ENCODE measurements around the gene SELENOF.
A peak's percentile ranks its signal among the peaks of the same experiment; 100 is the strongest.
"Not testable (repeated sequence)": the region's sequence is repeated elsewhere in the genome, so short reads cannot be mapped to it uniquely, and the experiment has no call there.

The SELENOF gene

DNA sequence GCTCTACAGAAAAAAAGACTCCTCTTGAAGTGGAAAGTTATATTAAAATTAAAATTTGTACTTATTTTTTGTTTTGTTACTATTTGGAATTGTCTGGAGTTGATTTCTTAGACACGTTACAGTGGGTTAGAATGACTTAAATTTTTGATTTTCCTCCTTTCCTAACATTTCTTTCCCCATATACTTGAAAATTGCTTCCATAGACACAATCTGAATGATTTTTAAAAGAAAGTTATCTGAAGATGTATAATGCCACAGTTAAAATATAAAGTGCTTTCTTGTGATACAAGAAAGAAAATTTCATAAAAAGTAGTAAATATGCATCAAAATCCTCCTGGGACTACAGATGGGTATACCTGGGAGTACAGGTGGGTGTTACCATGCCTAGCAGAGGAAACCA lies 2.8 kb upstream of the SELENOF start:
- DNase-seq (ENCODE audit: low read depth in 1 of 2, low spot score in 1 of 2) = no peak

DNA sequence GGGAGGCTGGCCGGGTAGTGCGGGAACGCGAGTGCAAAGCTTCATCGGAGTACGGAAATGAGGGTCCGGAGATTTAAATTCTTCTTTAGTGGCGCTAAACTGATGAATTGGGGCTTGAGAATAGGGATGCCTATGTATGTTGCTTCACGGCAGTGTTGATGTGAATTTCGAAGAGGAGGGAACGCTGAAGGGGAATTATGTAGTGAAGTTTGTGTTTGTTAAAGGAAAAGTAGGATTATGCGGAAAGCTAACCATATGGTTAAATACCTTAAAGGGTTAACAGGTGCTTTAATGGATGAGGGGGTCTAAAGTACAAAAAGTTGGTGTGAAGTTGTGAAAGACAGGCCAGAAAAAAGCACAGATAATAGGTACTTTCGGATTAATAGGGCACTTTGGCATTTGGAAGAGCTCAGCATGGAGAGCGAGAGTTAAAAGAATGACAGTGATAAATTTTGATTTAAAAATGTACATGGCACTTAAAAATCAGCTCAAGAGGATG lies 1.9 kb upstream of the SELENOF start:
- no peak for DNase-seq (ENCODE audit: low read depth in 1 of 2, low spot score in 1 of 2)

DNA sequence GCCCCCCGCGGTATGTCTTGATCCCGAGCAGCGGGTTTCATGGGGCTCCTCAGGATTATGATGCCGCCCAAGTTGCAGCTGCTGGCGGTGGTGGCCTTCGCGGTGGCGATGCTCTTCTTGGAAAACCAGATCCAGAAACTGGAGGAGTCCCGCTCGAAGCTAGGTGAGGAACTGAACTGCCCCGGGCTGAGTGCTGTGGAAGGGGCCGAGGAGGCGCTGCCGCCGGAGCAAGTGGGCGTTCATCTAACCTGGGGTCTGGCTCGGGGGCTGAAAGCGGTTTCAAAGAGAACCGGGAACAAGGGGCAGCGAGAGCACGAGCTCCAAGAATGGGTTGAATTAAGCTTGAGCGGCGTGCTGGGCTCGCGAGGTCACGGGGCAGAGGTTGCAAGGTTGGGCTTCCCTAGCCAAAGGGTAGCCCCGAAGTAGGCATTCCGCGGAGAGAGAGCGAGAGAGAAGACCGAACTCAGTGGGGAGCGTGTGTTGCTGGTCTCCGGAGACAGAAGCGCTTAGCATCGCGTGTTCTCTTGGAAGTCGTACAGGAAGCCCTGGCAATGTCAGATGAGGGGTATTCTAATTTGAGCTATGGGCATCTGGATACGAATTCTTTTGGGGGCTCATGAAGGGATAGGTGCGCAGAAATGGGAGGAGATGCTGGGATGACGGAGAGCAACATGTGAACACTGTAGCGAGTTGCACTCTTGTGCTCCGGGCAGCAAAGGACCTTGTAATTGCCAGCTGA lies 1.2 kb upstream of the SELENOF start:
- DNase-seq (ENCODE audit: low read depth in 1 of 2, low spot score in 1 of 2) = peak in 1 of 2 donors; percentile 46

- no peak for DNase-seq (ENCODE audit: low read depth in 1 of 2, low spot score in 1 of 2)
These were observed 673 bp upstream of the SELENOF start, which contains the start of gene HS2ST1 for GRCh38 chr1:86914601-86914997. TSS of gene HS2ST1 (plus strand) at chr1:86914635.

GRCh38 chr1:86913399-86913895 lies 479 bp downstream of the SELENOF start:
- DNase-seq (ENCODE audit: low read depth in 1 of 2, low spot score in 1 of 2) = peak in 1 of 2 donors; percentile 6

- no peak for DNase-seq (ENCODE audit: low read depth in 1 of 2, low spot score in 1 of 2)
These were observed 1.5 kb downstream of the SELENOF start for GRCh38 chr1:86912281-86912900.

GRCh38 chr1:86906419-86906818 lies 7.5 kb downstream of the SELENOF start:
- no peak for DNase-seq (ENCODE audit: low read depth in 1 of 2, low spot score in 1 of 2)

DNA sequence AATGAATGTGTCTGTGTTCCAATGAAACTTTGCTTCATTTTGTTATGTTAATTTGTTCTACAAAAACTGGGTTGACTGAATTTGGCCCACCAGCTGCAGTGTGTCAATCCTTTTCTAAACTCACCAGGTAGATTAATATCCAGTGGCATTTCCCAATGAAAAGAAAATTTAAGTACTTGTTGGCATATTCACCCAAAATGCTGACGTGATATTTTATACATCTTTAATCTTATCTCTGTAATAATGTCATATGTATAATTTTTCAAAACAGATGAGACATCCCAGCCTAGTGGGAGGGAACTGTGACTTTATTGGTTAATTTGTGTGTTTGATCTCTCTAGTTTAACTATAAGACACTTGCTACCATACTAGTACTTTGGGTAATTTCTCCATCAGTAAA lies 8.1 kb downstream of the SELENOF start:
- DNase-seq (ENCODE audit: low read depth in 1 of 2, low spot score in 1 of 2) = no peak

- DNase-seq (ENCODE audit: low read depth in 1 of 2, low spot score in 1 of 2) = not testable (repeated sequence)
These were observed 14.5 kb downstream of the SELENOF start for GRCh38 chr1:86899401-86899800.

DNA sequence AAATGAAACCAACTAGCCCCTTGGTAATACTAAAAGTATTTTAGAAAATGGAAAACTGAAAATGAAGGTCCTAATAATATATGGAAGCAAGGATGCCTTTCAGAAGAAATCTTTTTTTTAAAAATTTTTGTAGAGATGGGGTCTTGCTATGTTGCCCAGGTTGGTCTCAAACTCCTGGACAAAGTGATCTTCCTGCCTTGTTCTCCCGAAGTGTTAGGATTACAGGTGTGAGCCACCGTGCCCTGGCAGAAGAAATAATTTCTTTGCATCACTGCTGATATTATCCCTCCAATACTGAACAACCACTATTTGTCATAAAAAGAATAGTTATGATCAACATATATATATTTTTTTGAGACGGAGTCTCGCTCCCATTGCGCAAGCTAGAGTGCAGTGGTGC lies 25.6 kb downstream of the SELENOF start:
- DNase-seq (ENCODE audit: low read depth in 1 of 2, low spot score in 1 of 2) = no peak

- DNase-seq (ENCODE audit: low read depth in 1 of 2, low spot score in 1 of 2) = no peak
These were observed 26.3 kb downstream of the SELENOF start for GRCh38 chr1:86887479-86888162.

- DNase-seq (ENCODE audit: low read depth in 1 of 2, low spot score in 1 of 2) = no peak
These were observed 38.2 kb downstream of the SELENOF start for GRCh38 chr1:86875722-86876121.

GRCh38 chr1:86872086-86872485 lies 41.8 kb downstream of the SELENOF start:
- no peak for DNase-seq (ENCODE audit: low read depth in 1 of 2, low spot score in 1 of 2)

DNA sequence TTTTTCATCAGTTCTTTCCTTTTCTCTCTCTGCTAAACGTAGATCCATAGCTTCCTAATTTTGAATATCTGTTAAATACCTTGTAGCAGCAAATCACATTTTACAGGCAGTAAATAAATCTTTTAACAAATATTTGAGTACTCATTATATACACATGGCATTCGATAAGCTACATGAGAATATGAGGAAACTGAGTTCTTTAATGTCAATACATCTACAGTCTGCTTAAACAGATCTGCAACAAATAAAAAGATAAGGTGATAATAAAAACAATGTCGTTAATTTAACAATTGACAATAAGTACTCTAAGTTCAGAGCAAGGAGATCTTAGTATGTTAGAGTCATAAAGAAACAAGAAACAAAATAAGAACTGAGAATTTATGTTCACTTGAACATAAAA lies 42.9 kb downstream of the SELENOF start:
- DNase-seq (ENCODE audit: low read depth in 1 of 2, low spot score in 1 of 2) = no peak

DNA sequence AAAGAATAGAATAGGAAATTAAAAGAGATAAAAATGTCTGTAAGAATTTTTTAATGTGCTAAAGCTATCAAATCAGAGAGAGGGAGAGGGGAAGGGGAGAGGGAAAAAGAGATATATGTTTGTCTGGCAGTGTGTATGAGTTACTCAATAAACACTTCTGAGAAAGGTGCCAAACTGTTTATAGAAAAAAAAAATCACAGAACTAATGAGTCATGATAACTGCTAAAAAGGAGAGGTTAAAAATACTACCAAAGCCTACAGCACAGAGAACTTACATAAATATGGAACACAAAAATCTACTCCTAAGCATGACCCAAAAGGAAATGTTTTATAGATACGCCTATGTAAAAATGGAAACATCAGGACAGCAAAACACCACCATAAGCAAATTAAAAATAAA lies 45.4 kb downstream of the SELENOF start:
- DNase-seq (ENCODE audit: low read depth in 1 of 2, low spot score in 1 of 2) = no peak

DNA sequence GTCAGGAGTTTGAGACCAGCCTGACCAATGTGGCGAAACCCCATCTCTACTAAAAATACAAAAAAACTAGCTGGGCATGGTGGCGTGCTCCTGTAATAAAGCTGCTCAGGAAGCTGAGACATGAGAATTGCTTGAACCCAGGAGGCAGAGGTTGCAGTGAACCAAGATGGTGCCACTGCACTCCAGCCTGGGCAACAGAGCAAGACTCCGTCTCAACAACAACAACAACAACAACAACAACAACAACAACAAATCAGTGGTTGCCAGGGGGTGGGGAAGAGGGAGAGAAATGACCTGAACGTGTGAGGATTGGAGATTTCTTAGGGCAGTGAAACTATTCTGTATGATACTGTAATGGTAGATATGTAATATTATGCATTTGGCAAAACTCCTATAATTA lies 46.6 kb downstream of the SELENOF start:
- not testable (repeated sequence) for DNase-seq (ENCODE audit: low read depth in 1 of 2, low spot score in 1 of 2)

- no peak for DNase-seq (ENCODE audit: low read depth in 1 of 2, low spot score in 1 of 2)
These were observed 47.3 kb downstream of the SELENOF start for GRCh38 chr1:86866665-86867064.

GRCh38 chr1:86865973-86866637 lies 47.8 kb downstream of the SELENOF start:
- DNase-seq (ENCODE audit: low read depth in 1 of 2, low spot score in 1 of 2) = no peak

DNA sequence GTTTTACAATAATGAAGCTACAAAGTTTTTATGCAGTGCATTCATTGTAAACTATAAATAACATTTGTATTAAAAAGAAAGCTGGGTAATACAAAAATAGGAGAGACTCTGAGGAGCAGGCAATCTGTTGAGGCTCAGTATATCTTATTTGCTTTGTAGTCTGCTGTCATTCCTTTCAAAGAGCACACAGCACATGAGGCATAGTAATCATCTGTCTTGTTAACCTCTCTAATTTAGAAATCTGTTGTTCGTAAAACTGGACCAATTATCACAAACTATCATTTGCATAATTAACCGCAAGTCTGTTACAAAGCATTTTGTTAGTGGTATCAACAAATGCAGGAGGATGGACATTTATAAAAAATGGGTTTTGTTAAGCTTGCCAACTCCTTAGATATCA lies 51.0 kb downstream of the SELENOF start:
- no peak for DNase-seq (ENCODE audit: low read depth in 1 of 2, low spot score in 1 of 2)

DNA sequence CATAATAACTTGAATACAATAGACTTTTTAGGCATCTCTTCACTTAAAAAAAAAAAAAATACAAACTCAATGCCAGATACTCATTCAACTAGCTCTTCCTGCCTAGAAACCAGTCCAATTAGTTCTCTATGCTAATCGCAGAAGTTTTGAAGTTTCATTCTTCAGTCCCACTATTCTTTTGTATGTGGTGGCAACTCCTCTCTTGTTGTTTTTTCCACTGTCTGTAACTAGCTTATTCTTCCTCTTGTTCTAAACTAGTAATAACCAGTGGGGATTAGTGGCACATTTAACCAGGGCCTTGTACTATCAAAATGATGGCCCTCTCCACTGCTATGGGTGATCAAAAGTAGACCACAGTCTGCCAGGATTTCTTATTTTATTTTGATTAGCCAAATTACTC lies 52.5 kb downstream of the SELENOF start:
- DNase-seq (ENCODE audit: low read depth in 1 of 2, low spot score in 1 of 2) = no peak

GRCh38 chr1:86860424-86860823 lies 53.5 kb downstream of the SELENOF start:
- no peak for DNase-seq (ENCODE audit: low read depth in 1 of 2, low spot score in 1 of 2)

Data from activated CD4-positive, alpha-beta T cell treated with anti-CD3 and anti-CD28 coated beads, Interleukin-2, amount 50 U/mL, for 24 hours (primary cell).